DND-41 (cell line): Measurements from ENCODE around the gene ENDOD1.

ENCODE experiments used
- EZH2 ChIP-seq: IDR thresholded peaks from 3 replicates; pipeline ENCODE4 v1.6.1; 2012; ENCODE audit warnings: borderline replicate concordance, low read depth, mild to moderate bottlenecking, moderate library complexity, low read length, inconsistent platforms; ENCODE audit not compliant: severe bottlenecking
- TF ChIP-seq, protein P1 (sequence below): IDR thresholded peaks from 2 replicates; pipeline ENCODE4 v1.5.1; 2012; ENCODE audit warnings: borderline replicate concordance, low read length, moderate library complexity, mild to moderate bottlenecking; ENCODE audit not compliant: poor library complexity, severe bottlenecking; ENCODE audit errors: extremely low read depth

DNA sequence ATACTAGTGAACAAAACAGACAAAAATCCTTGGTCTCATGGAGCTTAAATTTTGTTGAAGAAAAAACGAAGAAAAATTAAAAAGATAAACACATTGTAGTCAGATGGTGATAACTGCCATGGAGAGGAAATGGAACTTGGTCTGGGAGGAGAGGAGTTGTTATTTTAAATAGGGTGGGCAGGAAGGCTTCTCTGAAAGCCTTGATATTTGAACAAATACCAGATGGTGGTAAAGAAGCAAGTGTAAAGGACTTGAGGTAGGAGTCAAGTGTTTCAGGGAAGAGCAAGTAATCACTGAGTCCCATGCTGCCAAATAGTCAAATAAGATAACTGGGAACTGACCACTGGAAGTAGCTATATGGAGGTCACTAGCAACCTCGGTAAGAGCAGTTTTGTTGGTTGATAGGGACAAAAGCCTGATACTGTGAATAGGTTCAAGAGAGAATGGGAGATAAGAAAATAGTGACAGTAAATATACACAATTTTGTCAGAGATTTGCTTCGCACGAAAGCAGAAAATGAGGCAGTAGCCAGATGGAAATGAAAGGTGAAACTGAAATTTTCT lies 86.3 kb downstream of the ENDOD1 start:
- TF ChIP-seq, protein P1, sequence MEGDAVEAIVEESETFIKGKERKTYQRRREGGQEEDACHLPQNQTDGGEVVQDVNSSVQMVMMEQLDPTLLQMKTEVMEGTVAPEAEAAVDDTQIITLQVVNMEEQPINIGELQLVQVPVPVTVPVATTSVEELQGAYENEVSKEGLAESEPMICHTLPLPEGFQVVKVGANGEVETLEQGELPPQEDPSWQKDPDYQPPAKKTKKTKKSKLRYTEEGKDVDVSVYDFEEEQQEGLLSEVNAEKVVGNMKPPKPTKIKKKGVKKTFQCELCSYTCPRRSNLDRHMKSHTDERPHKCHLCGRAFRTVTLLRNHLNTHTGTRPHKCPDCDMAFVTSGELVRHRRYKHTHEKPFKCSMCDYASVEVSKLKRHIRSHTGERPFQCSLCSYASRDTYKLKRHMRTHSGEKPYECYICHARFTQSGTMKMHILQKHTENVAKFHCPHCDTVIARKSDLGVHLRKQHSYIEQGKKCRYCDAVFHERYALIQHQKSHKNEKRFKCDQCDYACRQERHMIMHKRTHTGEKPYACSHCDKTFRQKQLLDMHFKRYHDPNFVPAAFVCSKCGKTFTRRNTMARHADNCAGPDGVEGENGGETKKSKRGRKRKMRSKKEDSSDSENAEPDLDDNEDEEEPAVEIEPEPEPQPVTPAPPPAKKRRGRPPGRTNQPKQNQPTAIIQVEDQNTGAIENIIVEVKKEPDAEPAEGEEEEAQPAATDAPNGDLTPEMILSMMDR: no peak
- TF ChIP-seq EZH2: no peak
